Measurements from ENCODE around the gene KAZN. TPM values are rescaled to one million over a fixed set of nuclear protein-coding genes. Genes with fewer than 3 reads are reported as not detected.

Gene KAZN
- polyA plus RNA-seq, 1 donor from 2014 or later = 20.6 TPM

DNA sequence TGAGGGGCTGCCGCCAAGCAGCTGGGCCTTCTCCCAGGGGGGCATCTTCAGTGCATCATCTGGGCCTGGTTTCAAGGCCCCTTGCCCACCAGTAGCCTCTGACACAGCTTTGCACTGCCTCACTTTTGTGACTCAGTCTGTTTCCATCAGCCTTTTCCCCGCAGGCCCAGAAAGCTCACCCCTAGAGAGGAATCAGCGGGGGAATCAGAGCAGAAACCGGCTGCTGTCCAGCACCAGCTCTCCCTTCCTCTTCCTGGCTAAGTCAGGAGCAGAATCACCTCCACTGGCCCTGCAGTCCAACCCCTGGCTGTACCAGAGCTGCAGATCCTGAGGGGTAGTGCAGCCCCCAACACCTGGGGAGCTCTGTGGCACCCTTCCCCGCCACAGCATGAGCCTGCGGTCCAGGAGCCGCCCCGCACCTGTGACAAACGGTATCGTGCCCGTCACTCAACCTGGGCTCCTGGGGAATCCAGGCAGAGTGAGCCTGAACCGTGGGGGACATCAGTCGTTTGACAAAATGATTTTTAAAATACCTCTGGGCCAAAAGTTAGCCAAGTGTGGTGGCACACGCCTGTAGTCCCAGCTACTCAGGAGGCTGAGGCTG lies 471.8 kb downstream of the KAZN start:
- H3F3A ChIP-seq (ENCODE audit: insufficient read depth, low read length, poor library complexity, severe bottlenecking) = no peaks in the 10 kb centered on the region
- no peak overlapping the region for H3K27ac ChIP-seq (ENCODE audit: low read length)
- H2AFZ ChIP-seq (ENCODE audit: low read depth, low read length) = no peak overlapping the region

DNA sequence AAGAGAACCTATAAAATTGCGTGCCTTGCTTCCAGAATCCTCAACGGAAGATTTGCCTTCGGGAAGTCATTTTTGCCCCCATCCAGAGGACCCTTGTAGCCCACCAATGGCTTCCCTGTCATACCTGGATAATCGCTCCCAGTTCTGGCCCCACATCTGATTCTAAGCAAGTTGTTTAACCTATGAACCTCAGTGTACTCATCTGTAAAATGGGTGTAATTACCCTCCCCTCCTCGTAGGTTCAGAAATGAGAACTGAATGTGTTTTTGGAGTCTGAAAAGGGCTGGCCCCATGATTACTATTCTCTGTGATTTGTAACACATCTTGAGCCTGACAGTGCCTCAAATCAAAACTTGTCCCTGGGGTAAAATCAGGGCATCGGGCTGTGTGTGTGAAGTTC lies 473.5 kb downstream of the KAZN start:
- H3K9ac ChIP-seq (ENCODE audit: low read length) = no peak overlapping the region
- H3K36me3 ChIP-seq (ENCODE audit: insufficient read depth, low read length) = no peaks in the 10 kb centered on the region
- TF ChIP-seq POLR2AphosphoS5 (IDR thresholded peaks at IDR 0.05) (no peak), RAD21 (conservative IDR thresholded peaks at IDR 0.05) (no peak), EP300 (conservative IDR thresholded peaks at IDR 0.05; ENCODE audit: poor library complexity, severe bottlenecking) (no peak)
- TF ChIP-seq, protein P1, sequence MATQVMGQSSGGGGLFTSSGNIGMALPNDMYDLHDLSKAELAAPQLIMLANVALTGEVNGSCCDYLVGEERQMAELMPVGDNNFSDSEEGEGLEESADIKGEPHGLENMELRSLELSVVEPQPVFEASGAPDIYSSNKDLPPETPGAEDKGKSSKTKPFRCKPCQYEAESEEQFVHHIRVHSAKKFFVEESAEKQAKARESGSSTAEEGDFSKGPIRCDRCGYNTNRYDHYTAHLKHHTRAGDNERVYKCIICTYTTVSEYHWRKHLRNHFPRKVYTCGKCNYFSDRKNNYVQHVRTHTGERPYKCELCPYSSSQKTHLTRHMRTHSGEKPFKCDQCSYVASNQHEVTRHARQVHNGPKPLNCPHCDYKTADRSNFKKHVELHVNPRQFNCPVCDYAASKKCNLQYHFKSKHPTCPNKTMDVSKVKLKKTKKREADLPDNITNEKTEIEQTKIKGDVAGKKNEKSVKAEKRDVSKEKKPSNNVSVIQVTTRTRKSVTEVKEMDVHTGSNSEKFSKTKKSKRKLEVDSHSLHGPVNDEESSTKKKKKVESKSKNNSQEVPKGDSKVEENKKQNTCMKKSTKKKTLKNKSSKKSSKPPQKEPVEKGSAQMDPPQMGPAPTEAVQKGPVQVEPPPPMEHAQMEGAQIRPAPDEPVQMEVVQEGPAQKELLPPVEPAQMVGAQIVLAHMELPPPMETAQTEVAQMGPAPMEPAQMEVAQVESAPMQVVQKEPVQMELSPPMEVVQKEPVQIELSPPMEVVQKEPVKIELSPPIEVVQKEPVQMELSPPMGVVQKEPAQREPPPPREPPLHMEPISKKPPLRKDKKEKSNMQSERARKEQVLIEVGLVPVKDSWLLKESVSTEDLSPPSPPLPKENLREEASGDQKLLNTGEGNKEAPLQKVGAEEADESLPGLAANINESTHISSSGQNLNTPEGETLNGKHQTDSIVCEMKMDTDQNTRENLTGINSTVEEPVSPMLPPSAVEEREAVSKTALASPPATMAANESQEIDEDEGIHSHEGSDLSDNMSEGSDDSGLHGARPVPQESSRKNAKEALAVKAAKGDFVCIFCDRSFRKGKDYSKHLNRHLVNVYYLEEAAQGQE (IDR thresholded peaks at IDR 0.05; ENCODE audit: borderline replicate concordance) = no peak
- H3K9me2 ChIP-seq (ENCODE audit: insufficient read depth, low read length) = no peaks in the 10 kb centered on the region
- no peak overlapping the region for H3K4me2 ChIP-seq (ENCODE audit: low read length)
- no peaks in the 10 kb centered on the region for H3K79me2 ChIP-seq (replicated peaks; ENCODE audit: insufficient read depth, low read length)
- no peak overlapping the region for H3K4me3 ChIP-seq (ENCODE audit: low read length)
- no peaks in the 10 kb centered on the region for H3K27me3 ChIP-seq (ENCODE audit: insufficient read depth, low read depth, low read length)
- no peak overlapping the region for H2AFZ ChIP-seq (ENCODE audit: low read depth, low read length)
- H3K27ac ChIP-seq (ENCODE audit: low read length) = no peak overlapping the region
- no peaks in the 10 kb centered on the region for H3F3A ChIP-seq (ENCODE audit: insufficient read depth, low read length, poor library complexity, severe bottlenecking)
- no peaks in the 10 kb centered on the region for H4K20me1 ChIP-seq (ENCODE audit: insufficient read depth)
- H3K9me3 ChIP-seq (ENCODE audit: low read length) = no peaks in the 10 kb centered on the region

More for the DNA sequence above, 471.8 kb downstream of the KAZN start:
- Histone ChIP-seq H3K27me3 (ENCODE audit: insufficient read depth, low read depth, low read length) (no peaks in the 10 kb centered on the region), H3K9me3 (ENCODE audit: low read length) (no peaks in the 10 kb centered on the region), H3K79me2 (replicated peaks; ENCODE audit: insufficient read depth, low read length) (no peaks in the 10 kb centered on the region), H3K4me3 (ENCODE audit: low read length) (no peak overlapping the region), H4K20me1 (ENCODE audit: insufficient read depth) (no peaks in the 10 kb centered on the region), H3K9ac (ENCODE audit: low read length) (no peak overlapping the region), H3K9me2 (ENCODE audit: insufficient read depth, low read length) (no peaks in the 10 kb centered on the region), H3K36me3 (ENCODE audit: insufficient read depth, low read length) (no peaks in the 10 kb centered on the region), H3K4me2 (ENCODE audit: low read length) (no peak overlapping the region)
- TF ChIP-seq MXI1 (conservative IDR thresholded peaks at IDR 0.05; ENCODE audit: poor library complexity, severe bottlenecking) (no peak), SMC3 (conservative IDR thresholded peaks at IDR 0.05; ENCODE audit: poor library complexity) (no peak), EP300 (conservative IDR thresholded peaks at IDR 0.05; ENCODE audit: poor library complexity, severe bottlenecking) (no peak), RAD21 (conservative IDR thresholded peaks at IDR 0.05) (no peak), TAF1 (IDR thresholded peaks at IDR 0.05; ENCODE audit: low read depth) (no peak), EZH2 (IDR thresholded peaks at IDR 0.05; ENCODE audit: borderline replicate concordance, insufficient read depth, low read length, poor library complexity, severe bottlenecking) (no peak), POLR2AphosphoS5 (IDR thresholded peaks at IDR 0.05) (no peak)
- TF ChIP-seq, protein P2, sequence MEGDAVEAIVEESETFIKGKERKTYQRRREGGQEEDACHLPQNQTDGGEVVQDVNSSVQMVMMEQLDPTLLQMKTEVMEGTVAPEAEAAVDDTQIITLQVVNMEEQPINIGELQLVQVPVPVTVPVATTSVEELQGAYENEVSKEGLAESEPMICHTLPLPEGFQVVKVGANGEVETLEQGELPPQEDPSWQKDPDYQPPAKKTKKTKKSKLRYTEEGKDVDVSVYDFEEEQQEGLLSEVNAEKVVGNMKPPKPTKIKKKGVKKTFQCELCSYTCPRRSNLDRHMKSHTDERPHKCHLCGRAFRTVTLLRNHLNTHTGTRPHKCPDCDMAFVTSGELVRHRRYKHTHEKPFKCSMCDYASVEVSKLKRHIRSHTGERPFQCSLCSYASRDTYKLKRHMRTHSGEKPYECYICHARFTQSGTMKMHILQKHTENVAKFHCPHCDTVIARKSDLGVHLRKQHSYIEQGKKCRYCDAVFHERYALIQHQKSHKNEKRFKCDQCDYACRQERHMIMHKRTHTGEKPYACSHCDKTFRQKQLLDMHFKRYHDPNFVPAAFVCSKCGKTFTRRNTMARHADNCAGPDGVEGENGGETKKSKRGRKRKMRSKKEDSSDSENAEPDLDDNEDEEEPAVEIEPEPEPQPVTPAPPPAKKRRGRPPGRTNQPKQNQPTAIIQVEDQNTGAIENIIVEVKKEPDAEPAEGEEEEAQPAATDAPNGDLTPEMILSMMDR (IDR thresholded peaks at IDR 0.05; ENCODE audit: poor library complexity, severe bottlenecking) = no peak
- TF ChIP-seq, protein P1 (IDR thresholded peaks at IDR 0.05; ENCODE audit: borderline replicate concordance) = no peak
